Measurements from ENCODE around the gene GPR17.

The GPR17 gene

DNA sequence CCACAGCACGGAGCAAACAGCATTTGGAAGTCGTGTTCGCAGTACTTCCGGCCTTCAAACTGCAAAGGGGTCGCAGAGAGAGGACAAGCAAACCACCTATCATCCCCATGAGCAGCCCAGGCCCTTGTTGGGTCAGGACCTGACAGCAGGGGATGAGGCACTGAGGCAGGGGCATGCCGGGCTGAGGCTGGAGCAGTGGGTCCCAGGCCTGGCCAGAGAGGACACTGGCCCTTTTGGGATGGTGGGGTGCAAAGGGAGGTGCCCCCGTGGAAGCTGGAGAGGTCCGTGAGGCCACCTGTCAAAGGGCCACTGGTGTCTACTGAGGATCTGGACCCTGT lies 8.9 kb downstream of the GPR17 start:
- DNase-seq (ENCODE audit: low read depth) = no peak

DNA sequence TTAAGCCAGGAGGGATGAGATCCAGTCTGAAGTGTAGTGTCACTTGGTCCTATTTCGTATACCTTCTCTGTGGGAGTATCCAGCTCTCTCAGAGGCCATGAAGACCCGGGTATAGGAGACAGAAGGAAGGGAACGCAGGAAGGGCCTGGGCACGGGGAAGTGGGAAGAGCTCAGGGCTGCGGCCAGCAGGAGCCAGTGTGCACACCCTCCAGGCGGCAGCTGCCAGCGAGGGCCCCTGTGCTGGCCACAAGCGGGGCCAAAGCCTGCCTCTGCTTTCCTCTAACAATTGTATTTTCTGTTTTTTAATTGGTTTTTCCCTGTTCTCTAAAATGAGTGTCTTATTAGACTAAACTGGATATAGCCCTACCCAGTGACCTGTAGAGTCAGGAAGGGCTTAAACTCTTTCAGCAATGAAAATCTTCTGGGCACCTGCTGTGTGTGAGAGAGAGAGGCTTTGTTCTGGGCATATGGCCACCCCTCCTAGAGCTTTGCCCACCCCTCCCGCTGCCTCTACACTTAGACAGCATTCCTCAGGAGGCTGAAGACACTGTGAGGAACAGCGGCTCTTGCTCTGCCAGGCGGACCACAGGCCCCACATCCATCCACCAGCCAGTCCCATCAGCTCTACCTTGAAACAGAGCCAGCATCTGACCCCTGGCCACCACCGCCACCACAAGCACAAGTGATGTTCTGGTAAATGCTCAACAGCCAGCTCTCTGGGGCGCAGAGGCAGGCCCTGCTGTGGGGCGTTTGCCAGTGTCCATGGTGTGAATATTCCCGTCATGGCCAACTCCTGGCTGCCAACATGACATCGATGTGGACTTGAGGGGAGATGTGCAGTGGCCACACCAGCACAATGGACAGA lies 9.5 kb downstream of the GPR17 start:
- no peak for DNase-seq (ENCODE audit: low read depth)

DNA sequence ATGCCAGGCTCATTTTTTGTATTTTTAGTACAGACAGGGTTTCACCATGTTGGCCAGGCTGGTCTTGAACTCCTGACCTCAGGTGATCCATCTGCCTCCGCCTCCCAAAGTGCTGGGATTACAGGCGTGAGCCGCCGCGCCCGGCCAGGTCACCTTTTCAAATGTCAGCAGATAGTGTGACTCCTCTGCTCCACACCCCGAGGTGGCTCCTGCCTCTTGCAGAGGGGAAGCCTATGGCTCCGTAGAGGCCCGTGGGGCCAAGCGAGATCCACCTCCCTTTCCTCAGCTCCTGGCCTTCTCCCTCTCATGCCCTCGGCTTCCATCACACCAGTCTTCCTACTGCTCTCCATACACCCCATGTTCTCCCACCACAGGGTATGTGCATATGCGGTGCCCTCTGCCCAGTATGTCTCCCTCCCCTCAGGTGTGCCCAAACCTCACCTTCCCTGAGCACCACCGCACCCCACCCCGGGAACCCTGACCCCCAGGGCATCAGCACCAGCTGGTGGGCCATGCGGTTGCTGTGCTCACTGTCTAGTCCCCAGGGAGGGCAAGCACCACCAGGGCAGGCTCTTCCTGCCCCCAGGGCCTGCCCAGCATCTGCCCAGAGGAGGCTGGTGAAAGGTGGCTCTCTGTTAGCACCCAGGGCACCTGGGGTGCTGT lies 10.7 kb downstream of the GPR17 start:
- no peak for DNase-seq (ENCODE audit: low read depth)

DNA sequence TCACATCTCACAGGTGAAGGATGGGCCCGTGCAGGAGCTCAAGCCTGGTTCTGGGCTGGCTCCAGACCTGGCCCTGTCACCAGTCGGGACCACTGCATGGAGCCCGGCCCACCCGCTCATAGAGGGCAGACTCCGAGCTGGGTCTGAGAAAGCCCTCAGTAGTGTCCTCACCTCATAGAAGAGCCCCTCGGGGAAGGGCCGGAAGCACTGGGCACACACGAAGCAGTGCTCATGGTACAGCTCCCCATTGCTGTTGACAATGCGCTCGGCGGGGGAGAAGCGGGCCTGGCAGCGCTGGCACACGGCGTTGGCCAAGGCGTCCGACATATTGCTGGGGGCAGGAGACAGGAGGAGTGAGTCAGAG lies 11.3 kb downstream of the GPR17 start:
- no peak for DNase-seq (ENCODE audit: low read depth)

DNA sequence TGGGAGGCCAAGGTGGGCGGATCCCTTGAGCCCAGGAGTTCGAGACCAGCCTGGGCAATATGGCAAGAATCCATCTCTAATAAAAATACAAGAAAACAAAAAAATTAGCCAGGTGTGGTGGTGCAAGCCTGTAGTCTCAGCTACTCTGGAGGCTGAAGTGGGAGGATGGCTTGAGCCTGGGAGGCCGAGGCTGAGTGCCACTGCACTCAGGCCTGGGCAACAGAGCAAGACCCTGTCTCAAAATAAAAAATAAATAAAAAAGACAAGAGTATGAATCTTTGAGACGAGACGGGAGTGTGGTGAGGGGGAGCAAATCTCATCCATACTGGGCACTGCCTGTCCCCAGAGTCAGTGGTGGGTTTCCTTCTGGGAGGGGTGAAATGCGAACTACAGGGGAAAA lies 12.2 kb downstream of the GPR17 start:
- DNase-seq (ENCODE audit: low read depth) = no peak

DNA sequence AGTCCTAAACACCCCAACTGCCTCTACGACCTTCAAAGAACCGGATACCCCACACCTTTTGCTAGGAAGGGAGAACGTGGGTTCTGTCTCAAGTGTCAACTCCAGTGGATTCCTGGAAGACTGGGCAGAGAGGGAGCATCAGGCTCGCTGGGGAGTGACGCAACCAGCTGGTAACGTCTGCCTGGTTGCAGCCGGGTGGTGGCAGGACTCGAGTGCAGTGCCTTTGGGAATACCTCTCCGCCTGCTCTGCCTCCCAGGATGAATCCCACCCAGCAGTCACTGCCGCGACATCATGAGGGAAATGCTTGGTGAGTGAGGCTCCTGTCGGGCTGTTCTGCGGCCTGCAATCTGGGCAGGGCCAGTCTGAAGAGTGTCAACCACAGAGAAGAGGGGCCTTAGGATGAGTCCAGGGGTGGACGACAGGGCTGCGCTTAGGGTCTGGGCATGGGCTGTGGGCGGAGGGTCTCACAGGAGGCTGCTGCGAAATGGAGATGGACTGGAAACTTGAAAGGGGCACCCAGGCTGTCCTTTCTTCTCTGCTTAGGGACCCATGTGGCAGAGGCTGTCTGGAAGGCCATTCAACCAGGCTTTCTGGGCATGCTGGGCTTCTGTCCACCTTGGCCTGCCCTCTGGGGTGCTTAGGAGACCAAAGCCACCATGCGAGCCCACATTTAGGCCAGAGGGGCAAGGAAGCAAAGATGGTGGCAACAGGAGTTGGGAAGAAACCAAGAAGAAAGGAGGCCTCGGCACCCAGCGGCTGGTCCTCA lies 12.9 kb downstream of the GPR17 start:
- DNase-seq (ENCODE audit: low read depth) = peak; percentile 7

DNA sequence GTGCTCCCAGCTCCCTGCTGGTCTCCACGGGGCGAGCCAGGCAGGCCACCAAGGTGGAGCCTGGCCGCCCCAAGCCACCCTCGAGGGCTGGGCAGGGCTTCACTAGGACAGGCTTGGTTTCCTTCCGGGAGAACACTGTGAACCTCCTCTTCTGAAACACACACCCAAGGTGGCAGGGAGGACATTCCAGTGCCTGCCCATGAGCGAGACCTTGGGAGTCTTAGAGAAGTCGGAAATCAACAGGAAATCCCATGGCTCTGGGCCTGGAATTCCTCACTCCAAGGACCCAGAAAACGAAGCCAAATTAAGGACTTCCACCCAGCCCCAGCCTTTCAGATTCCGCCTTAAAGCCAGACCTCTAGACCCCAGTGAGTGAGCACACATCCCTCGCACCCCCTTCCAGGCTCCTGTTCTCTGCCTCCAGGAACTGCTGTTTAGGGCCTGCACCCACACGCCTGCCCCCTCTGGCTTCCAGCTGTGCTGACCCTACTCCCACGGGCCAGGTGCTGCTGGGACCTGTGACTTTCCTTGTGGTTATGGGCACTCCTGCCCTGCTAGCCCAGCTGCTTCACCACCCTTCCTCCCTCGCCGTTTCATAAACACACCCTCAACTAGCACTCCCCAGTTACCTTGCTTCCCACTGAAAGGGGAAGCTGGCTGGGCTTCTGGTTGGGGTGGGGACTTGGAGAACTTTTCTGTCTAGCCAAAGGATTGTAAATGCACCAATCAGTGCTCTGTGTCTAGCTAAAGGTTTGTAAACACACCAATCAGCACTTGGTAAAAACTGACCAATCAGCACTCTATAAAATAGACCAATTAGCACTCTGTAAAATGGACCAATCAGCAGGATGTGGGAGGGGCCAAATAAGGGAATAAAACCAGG lies 13.7 kb downstream of the GPR17 start:
- DNase-seq (ENCODE audit: low read depth) = no peak

DNA sequence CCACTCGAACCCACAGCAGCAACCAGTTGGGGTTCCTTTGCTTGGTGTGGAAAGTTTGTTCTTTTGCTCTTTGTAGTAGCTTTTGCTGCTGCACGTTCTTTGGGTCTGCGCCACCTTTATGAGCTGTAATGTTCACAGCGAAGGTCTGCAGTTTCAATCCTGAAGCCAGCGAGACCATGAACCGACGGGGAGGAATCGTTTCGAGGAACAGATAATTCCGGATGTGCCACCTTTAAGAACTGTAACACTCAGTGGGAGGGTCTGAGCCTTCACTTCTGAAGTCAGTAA lies 14.3 kb downstream of the GPR17 start:
- DNase-seq (ENCODE audit: low read depth) = no peak

DNA sequence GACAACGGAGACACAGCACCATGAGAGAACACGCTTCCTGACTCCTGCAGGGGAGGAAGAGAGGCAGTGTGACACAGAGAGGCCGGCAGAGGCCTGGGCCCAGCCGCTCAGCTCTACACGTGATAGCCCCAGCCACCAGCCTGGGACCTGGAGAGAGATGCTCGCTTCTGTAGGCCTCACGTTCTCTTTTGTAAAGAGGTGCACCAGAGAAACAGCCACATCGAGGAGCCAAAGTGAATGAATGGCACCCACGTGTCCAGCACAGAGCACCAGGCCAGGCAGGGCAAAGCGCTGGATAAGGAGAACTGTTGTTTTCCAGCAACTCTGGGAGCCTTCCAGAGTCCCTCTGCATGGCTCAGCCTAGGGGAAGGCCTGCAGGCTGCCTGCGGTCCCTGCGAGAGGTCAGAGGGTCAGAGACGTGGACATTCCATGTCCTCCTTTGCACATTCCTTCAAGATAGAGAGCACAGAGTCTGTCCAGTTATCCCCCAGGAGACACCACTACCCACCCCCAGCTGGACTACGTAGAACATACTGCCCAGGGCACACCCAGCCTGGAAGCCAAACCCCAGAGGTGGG lies 15.2 kb downstream of the GPR17 start:
- DNase-seq (ENCODE audit: low read depth) = peak; percentile 63

DNA sequence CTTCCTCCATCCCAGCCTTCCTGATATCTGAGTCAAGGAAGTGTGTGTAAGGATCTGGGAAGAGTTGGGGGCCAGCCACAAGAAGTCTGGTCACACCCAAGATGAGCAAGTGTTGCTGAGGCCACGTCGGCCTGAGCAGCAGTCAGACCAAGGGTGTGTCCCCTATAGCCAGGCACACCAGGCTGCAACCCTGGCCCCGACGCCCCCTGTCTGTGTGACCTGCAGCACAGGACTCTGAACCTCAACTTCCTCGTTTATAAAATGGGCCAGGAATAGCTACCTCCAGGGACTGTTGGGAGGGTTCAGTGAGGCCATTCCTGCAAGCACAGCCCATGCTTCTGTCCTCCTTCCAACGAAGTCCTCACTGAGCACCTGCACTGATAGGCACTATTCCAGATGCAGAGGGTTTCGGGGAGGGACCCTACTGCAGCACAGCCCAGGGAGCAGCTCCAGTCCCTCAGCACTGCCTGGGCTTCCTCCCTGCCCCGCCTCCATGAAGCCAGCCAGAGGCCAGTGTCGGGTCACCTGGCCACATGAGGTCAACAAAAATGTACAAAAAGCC lies 16.1 kb downstream of the GPR17 start:
- no peak for DNase-seq (ENCODE audit: low read depth)

DNA sequence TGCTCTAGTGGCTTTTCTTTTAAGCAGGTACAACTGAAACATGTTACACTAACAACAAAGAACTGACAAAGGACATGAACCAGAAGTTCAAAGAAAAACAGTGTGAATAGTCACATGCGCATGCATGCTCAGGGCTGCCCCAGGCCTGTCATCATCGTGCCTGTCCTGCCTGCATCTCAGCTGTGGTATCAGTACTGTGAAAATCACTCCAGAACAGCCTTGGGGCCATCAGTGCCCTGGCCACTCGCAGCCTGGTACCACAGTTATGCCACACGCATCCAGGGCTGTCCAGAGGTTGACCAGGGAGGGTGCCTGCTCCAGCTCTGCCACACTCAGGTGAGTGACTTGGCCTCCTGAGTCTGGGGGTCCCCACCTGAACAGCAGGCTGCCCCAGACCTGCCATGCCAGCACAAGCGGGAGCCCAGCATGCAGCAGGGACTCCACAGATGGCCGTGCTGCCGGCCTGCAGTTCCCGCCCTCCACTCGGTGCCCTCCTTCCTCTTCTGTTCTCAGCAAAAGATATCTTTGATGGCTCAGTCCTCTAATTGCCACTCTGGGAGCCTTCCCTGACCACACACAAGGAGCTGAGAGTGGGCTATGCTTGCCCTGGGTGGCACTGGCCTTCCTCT lies 17.1 kb downstream of the GPR17 start:
- DNase-seq (ENCODE audit: low read depth) = no peak

DNA sequence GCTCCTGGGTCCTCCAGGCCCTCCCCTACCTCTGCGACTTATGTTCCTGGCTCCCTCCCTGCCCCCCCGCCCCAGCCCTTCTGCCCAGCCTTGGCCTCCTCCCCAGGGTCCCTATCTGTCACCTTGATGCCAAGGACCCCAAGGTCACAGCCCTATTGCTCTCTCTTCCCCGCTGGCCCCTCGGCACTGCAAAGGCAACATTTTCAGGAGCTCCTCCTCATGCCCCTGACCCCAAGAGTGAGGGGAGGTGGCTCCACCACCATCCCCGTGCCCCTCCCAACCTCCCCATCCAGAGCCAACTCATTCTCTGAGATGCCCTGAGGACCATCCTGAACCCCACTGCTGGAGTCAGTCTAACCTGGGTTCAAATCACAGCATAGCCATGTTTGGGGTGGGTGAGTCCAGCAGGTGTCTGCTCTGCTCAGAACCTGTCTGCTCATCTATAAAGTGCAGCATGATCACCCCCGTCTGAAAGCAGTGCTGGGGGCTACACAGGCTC lies 17.7 kb downstream of the GPR17 start:
- no peak for DNase-seq (ENCODE audit: low read depth)

DNA sequence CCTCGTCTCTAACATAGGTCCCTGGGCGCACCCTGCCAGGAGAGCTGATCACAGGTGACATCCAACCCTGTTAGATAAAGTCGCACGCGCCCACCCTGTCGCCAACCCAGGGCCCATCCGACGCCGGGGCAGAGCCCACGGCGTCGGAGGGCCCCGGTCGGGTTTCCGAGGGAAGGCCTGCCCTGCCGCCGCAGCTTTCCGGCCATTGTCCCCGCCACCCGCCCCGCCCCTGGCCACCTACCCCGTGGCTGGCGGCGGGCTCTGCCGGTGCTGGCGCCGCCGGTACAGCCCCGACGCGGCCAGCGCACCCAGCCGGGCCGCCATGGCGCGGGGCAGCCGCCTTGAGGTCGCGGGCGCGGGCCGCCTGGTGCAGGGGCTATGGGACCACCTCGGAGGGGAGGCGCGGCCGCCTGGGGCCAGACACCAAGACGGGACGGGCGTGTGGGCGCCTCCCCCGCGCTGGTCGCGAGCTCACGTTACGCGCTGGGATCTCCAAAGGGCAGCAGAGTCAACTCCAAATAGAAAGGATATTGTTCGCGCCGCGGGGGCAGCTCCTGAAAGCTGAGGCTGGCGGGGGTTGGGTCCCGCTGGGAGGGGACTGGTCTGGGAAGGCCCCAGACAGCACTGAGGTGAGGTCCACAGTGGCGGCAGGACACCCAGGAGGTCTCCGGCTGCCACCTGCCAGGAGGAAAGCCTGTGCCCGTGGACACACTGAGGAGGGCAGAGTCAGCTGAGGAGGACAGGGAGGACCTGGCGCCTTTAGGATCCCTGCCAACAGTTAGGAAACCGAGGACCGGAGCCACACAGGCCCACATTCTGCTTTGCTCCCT lies 18.3 kb downstream of the GPR17 start:
- no peak for DNase-seq (ENCODE audit: low read depth)

DNA sequence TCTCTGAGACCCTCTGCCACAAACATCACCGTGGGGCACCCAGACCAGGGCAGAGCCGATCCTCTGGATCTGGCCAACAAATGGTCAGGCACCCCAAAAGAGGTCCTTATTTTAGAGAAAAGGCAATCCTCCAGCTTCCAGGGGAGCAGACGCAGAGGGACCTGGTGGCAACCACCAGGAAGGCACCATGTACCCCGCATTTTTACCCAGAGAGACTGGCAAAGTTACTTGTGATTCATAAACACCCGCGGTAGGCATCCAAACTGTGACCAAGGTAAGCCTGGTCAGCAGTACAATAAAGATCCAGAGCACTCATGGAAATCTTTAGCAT lies 18.9 kb downstream of the GPR17 start:
- DNase-seq (ENCODE audit: low read depth) = no peak

DNA sequence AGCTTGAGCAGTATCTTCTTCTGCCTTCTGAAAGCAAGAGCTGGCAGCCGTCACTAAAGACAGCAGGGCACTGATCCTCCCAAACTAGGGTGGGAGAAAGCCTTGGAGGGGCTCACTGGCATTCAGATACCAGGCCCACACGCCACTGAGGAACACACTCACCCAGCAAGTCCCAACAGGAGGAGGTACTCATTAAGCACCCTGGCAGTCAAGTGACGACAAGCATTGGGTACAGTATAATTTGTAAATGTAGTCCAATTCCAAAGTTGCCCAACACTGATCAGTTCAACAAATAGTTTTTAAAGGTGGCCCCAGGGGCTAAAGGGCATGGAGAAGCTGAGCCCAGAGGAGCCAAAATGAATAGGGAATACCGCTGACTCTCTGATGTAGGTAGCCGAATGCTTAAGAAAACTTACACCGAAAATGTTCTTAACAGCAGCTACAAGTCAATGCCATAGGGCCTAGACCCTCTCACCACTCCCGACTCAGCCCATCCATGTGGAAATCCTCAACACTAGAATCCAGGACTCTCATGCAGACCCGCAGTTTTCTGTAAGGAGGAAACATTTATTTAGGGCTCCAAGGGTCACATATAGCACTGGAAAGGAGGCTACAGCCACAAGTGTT lies 19.4 kb downstream of the GPR17 start:
- DNase-seq (ENCODE audit: low read depth) = no peak

DNA sequence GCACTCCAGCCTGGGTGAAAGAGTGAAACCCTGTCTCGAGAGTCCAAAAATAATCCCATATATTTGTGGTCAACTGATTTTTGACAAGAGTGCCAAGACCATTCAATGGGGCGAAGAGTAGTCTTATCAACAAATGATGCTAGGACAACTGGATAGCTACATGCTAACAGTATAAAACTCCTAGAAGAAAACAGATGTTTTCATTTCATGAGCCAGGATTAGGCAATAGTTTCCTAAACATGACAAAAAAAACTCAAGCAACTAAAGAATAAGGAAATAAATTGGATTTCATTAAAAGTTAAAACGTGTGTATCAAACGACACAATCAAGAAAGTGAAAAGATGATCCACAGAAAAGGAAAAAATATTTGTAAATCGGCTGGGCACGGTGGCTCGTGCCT lies 23.1 kb downstream of the GPR17 start:
- no peak for DNase-seq (ENCODE audit: low read depth)

DNA sequence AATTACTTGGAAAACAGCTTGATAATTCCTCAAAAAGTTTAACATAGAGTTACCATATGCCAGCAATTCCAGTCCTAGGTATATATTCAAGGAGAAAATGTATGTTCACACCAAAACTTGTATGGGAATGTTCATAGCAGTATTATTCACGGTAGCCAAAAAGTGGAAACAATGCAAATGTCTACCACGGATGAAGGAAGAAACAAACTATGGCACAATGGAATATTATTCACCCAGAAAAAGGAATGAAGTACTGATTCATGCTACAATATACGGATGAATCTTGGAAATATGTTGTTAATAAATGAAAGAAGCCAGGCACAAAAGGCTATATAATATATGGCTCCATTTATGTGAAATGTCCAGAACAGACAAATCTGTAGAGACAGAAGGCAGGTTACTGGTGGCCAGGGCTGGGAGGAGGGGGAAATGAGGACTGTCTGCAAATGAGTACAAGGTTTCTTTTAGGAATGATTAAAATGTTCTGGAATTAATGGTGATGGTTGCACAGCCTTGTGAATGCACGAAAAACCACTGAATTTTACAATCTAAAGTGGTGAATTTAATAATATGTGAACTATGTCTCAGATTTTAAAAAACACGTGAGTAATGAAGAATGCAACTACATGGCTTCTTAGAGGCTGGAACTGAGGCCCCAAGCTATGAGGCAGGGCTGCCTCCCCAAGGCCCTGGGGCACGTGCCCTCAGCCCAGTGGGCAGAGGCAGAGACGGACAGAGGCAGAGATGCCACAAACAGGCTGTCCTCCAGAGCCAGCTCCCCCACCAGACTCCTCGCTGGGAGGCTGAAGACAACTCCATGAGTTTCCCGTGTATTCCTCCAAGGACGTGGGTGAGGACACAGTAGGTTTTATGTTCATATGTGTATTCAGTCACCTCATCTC lies 24.4 kb downstream of the GPR17 start:
- DNase-seq (ENCODE audit: low read depth) = no peak

DNA sequence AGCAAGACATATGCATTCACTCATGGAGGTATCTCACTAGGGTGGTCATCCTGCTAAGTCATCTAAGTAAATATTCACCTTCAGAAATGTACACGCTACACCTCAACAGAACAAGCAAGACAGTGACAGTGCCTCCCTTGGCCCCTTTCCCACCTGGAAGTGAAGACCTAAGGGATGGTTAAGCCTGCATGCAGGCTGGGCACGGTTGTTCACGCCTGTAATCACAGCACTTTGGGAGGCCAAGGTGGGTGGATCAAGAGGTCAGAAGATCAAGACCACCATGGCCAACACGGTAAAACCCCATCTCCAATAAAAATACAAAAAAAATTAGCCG lies 25.0 kb downstream of the GPR17 start:
- no peak for DNase-seq (ENCODE audit: low read depth)
